ENCODE measurements around the gene PALM2AKAP2. TPM values are rescaled to one million over a fixed set of nuclear protein-coding genes. Genes with fewer than 3 reads are reported as not detected.
A peak's percentile ranks its signal among the peaks of the same experiment; 100 is the strongest.

The PALM2AKAP2 gene
- total RNA-seq, 6 experiments from 2014 or later = 26.4 to 50.3 (median 32.2) TPM

GRCh38 chr9:109789971-109790370 is 10.0 kb downstream of the PALM2AKAP2 start:
- intact Hi-C loops (cut with DNase I) = no loop called here
- no peak for TF ChIP-seq CTCF (IDR thresholded peaks at IDR 0.05)
- no peak for TF ChIP-seq POLR2A (IDR thresholded peaks at IDR 0.05)
- Histone ChIP-seq H3K9me3 (no peaks in the 10 kb centered on the region), H3K36me3 (no peaks in the 10 kb centered on the region), H3K27me3 (no peaks in the 10 kb centered on the region), H3K4me1 (peaks cover 0 to 81% (median 39%) of the 10 kb centered on the region in 4 donors), H3K4me3 (no peak overlapping the region), H3K27ac (peak overlapping the region; percentile 14 to 93 (median 90))
- DNase-seq (no peak), ATAC-seq (no peak)
- 26% methylated on average over 3 of the region's 3 CpGs for WGBS (ENCODE audit: insufficient coverage, low coverage, low lambda C conversion rate, missing lambda C conversion rate)

GRCh38 chr9:109791003-109791677 is 11.1 kb downstream of the PALM2AKAP2 start:
- DNase-seq (no peak), ATAC-seq (peak; percentile 15 to 40 (median 30))
- 31% methylated on average over 5 of the region's 6 CpGs for WGBS (ENCODE audit: insufficient coverage, low coverage, low lambda C conversion rate, missing lambda C conversion rate)
- Histone ChIP-seq H3K36me3 (no peaks in the 10 kb centered on the region), H3K4me1 (peaks cover 0 to 90% (median 37%) of the 10 kb centered on the region in 4 donors), H3K27me3 (no peaks in the 10 kb centered on the region), H3K4me3 (peak overlapping the region in 1 of 3 donors; percentile 14), H3K27ac (peak overlapping the region; percentile 80 to 93 (median 90)), H3K9me3 (no peaks in the 10 kb centered on the region)
- intact Hi-C loops (cut with DNase I) = no loop called here
- TF ChIP-seq CTCF (IDR thresholded peaks at IDR 0.05) = no peak
- TF ChIP-seq POLR2A (IDR thresholded peaks at IDR 0.05) = peak; percentile 8

- intact Hi-C loops (cut with DNase I) = no loop called here
- H3K4me1 ChIP-seq = peaks cover 0 to 91% (median 34%) of the 10 kb centered on the region in 4 donors
- peak in 1 of 3 donors; percentile 70 for DNase-seq
Observed at GRCh38 chr9:109791747-109792146, 11.7 kb downstream of the PALM2AKAP2 start.

GRCh38 chr9:109792951-109793546 is 13.1 kb downstream of the PALM2AKAP2 start:
- WGBS (ENCODE audit: insufficient coverage, low coverage, low lambda C conversion rate, missing lambda C conversion rate) = 25% methylated on average over 1 of the region's 1 CpG
- peak overlapping the region; percentile 80 to 93 (median 90) for H3K27ac ChIP-seq

More at GRCh38 chr9:109791747-109792146, 11.7 kb downstream of the PALM2AKAP2 start:
- WGBS (ENCODE audit: insufficient coverage, low coverage, low lambda C conversion rate, missing lambda C conversion rate) = 31% methylated on average over 1 of the region's 1 CpG
- H3K9me3 ChIP-seq = no peaks in the 10 kb centered on the region
- peak overlapping the region; percentile 80 to 93 (median 90) for H3K27ac ChIP-seq
- peak; percentile 49 to 74 (median 62) for ATAC-seq
- H3K27me3 ChIP-seq = no peaks in the 10 kb centered on the region
- H3K4me3 ChIP-seq = no peak overlapping the region
- H3K36me3 ChIP-seq = no peaks in the 10 kb centered on the region
- TF ChIP-seq POLR2A (IDR thresholded peaks at IDR 0.05) (peak; percentile 7), CTCF (IDR thresholded peaks at IDR 0.05) (no peak)

More at GRCh38 chr9:109792951-109793546, 13.1 kb downstream of the PALM2AKAP2 start:
- peak in 1 of 4 donors; percentile 54 for ATAC-seq
- intact Hi-C loops (cut with DNase I) = no loop called here
- H3K9me3 ChIP-seq = no peaks in the 10 kb centered on the region
- peaks cover 0 to 91% (median 35%) of the 10 kb centered on the region in 4 donors for H3K4me1 ChIP-seq
- H3K36me3 ChIP-seq = no peaks in the 10 kb centered on the region
- H3K27me3 ChIP-seq = no peaks in the 10 kb centered on the region
- TF ChIP-seq CTCF (IDR thresholded peaks at IDR 0.05) = no peak
- no peak for TF ChIP-seq POLR2A (IDR thresholded peaks at IDR 0.05)
- no peak for DNase-seq
- no peak overlapping the region for H3K4me3 ChIP-seq
